NCI-H524 treated with DMSO at 0.1 percent for 48 hours (cell line): Measurements from ENCODE around the gene IMP4.

Experiments used
- DNase-seq: peaks from one replicate; lab custom pipeline; 2025; lab: John Stamatoyannopoulos, UW

Gene IMP4

GRCh38 chr2:130336877-130337734 is 5.6 kb upstream of the IMP4 start:
- no peak for DNase-seq

- DNase-seq = no peak
Observed at GRCh38 chr2:130337735-130338325, 4.9 kb upstream of the IMP4 start.

GRCh38 chr2:130338793-130339345 is 3.8 kb upstream of the IMP4 start:
- DNase-seq = no peak

- DNase-seq = no peak
Observed at GRCh38 chr2:130339885-130340745, 2.6 kb upstream of the IMP4 start.

GRCh38 chr2:130341562-130342019 is 1.1 kb upstream of the IMP4 start:
- DNase-seq = no peak

GRCh38 chr2:130342020-130342532 is 621 bp upstream of the IMP4 start:
- DNase-seq = peak; percentile 80

GRCh38 chr2:130344578-130344977 is 1.9 kb downstream of the IMP4 start:
- no peak for DNase-seq

GRCh38 chr2:130345091-130345490 is 2.4 kb downstream of the IMP4 start:
- DNase-seq = no peak

GRCh38 chr2:130345611-130346010 is 2.9 kb downstream of the IMP4 start:
- no peak for DNase-seq

- no peak for DNase-seq
Observed at GRCh38 chr2:130346041-130346740, 3.5 kb downstream of the IMP4 start.

GRCh38 chr2:130346741-130347066 is 4.0 kb downstream of the IMP4 start:
- DNase-seq = no peak

GRCh38 chr2:130347220-130347925 is 4.7 kb downstream of the IMP4 start:
- no peak for DNase-seq

GRCh38 chr2:130349174-130349573 is 6.5 kb downstream of the IMP4 start:
- DNase-seq = no peak

GRCh38 chr2:130351711-130352110 is 9.0 kb downstream of the IMP4 start:
- no peak for DNase-seq

GRCh38 chr2:130352237-130352636 is 9.5 kb downstream of the IMP4 start:
- DNase-seq = no peak

- DNase-seq = no peak
Observed at GRCh38 chr2:130353291-130354138, 10.8 kb downstream of the IMP4 start.

GRCh38 chr2:130354139-130354428 is 11.4 kb downstream of the IMP4 start:
- no peak for DNase-seq

- no peak for DNase-seq
Observed at GRCh38 chr2:130355172-130355577, 12.5 kb downstream of the IMP4 start.

- no peak for DNase-seq
Observed at GRCh38 chr2:130355578-130356431, 13.1 kb downstream of the IMP4 start, which contains the start of gene PTPN18. Gene PTPN18 (plus strand): TSS chr2:130356056. CDS start chr2:130356108, 52 bp downstream.
